Stomach (tissue), 4 donors: ENCODE results near the gene CLCA2.

ENCODE experiments used
- CTCF ChIP-seq, 7 experiments: fragments of 450-650 bp in 4 of 7; fragments of 200-600 bp in 3 of 7; sonication (generic) in 3 of 7; IDR thresholded peaks; one replicate each; pipeline ENCODE4 v1.5.1; 2016 to 2019; ENCODE audit warnings: antibody characterized with exemption in 7 of 7, control low read depth in 2 of 7, mild to moderate bottlenecking in 1 of 7
- POLR2A ChIP-seq, 4 donors: fragments of 450-650 bp; IDR thresholded peaks; one replicate each; pipeline ENCODE4 v1.6.1; 2016; ENCODE audit warnings: antibody characterized with exemption in 4 of 4, control low read depth in 2 of 4, mild to moderate bottlenecking in 1 of 4, moderate library complexity in 1 of 4

GRCh38 chr1:86461482-86461881, 37.5 kb downstream of the CLCA2 start:
- TF ChIP-seq CTCF (IDR thresholded peaks at IDR 0.05) (no peak), POLR2A (IDR thresholded peaks at IDR 0.05) (no peak)
